Upper lobe of left lung (tissue), 6 donors: ENCODE measurements around the gene ANP32A. TPM values are rescaled to one million over a fixed set of nuclear protein-coding genes. Genes with fewer than 3 reads are reported as not detected.

Experiments
- ATAC-seq, 2 donors: fragments of 200-7000 bp; cut with Tn5 transposase; one replicate each; pipeline ENCODE4 v1.9.1; 2022; ENCODE audit warnings: mild to moderate bottlenecking in 2 of 2, moderate library complexity in 2 of 2; ENCODE audit not compliant: low FRiP score in 2 of 2
- DNase-seq, 2 donors: peaks; one replicate each; pipeline ENCODE4 v3.0.0-alpha.2; 2019 to 2020
- H3K27ac ChIP-seq, 4 donors: fragments of 200-600 bp; sonication (generic); one replicate each; pipeline ENCODE4 v1.5.1; 2016 to 2019
- H3K27me3 ChIP-seq, 4 donors: fragments of 200-600 bp; sonication (generic); one replicate each; pipeline ENCODE4 v1.5.1; 2017 to 2019
- H3K36me3 ChIP-seq, 4 donors: fragments of 200-600 bp; sonication (generic); one replicate each; pipeline ENCODE4 v1.5.1; 2016 to 2019
- H3K4me1 ChIP-seq, 4 donors: fragments of 200-600 bp; sonication (generic); one replicate each; pipeline ENCODE4 v1.5.1; 2018 to 2019
- H3K4me3 ChIP-seq, 4 donors: fragments of 200-600 bp; sonication (generic); one replicate each; pipeline ENCODE4 v1.5.1; 2017 to 2019; ENCODE audit warnings: mild to moderate bottlenecking in 2 of 4, moderate library complexity in 1 of 4
- H3K9me3 ChIP-seq, 4 donors: fragments of 200-600 bp; sonication (generic); one replicate each; pipeline ENCODE4 v1.5.1; 2018 to 2019
- CTCF ChIP-seq, 6 experiments: fragments of 450-650 bp in 4 of 6; fragments of 200-600 bp in 2 of 6; sonication (generic) in 2 of 6; IDR thresholded peaks; one replicate each; pipeline ENCODE4 v1.5.1; 2016 to 2019; ENCODE audit warnings: antibody characterized with exemption in 6 of 6
- EP300 ChIP-seq, 4 donors: sonication (generic); formaldehyde crosslinking; IDR thresholded peaks; one replicate each; pipeline ENCODE4 v1.5.1; 2017; ENCODE audit warnings: antibody characterized with exemption in 4 of 4, control low read depth in 2 of 4
- POLR2A ChIP-seq, 4 donors: fragments of 450-650 bp; IDR thresholded peaks; one replicate each; pipeline ENCODE4 v1.5.1; 2016 to 2017; ENCODE audit warnings: antibody characterized with exemption in 4 of 4, mild to moderate bottlenecking in 2 of 4
- POLR2AphosphoS5 ChIP-seq, 2 donors: sonication (generic); formaldehyde crosslinking; IDR thresholded peaks; one replicate each; pipeline ENCODE4 v1.5.1; 2017; ENCODE audit warnings: antibody characterized with exemption in 2 of 2
- WGBS, 2 donors: methylation state at CpG; one replicate each; pipeline ENCODE4 v1.1.5; 2017 to 2018; 5-methylcytosine and 5-hydroxymethylcytosine counted together
- total RNA-seq, 6 donors: library from RNA; depleted of rRNA in 4 of 6; stranded (reverse); fragments of >200 nt in 4 of 6; gene quantifications; one replicate each; pipeline versions ENCODE4 v1.1.0 to v1.2.1, GENCODE V29; 2016 to 2021
- donor health status: DM: no; HTN: no; CAD: no; lungs with moderate emphysema.
- donor health status: DM: no; HTN: yes; CAD: no; lungs with severe emphysema.

ANP32A gene
- total RNA-seq, 6 donors from 2014 or later: 62.9 to 110 (median 81.5) TPM

DNA sequence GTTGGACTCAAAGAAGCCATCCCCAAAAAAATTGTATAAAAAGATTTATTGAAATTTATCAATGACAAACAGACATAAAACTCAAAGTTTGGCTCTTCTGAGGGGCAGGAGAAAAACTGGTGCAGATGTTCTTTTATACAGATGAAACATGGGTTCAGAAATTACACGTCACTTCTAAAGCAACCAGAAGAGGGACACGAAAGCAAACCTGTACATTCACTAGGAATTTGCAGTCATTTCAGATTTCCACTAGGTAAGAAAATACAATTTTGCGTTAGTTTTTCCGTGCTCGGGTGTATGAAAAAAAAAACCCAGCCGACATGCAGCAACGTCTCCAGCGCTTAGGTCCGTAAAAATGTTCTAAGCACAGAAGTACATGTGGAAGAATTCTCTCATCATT lies 41.8 kb downstream of the ANP32A start:
- 92% methylated on average over 9 of the region's 9 CpGs for WGBS, 2 donors
- TF ChIP-seq POLR2A (IDR thresholded peaks at IDR 0.05) (no peak), CTCF (IDR thresholded peaks at IDR 0.05) (no peak), EP300 (IDR thresholded peaks at IDR 0.05) (no peak), POLR2AphosphoS5 (IDR thresholded peaks at IDR 0.05) (no peak)
- no peak overlapping the region for H3K27ac ChIP-seq
- no peak overlapping the region for H3K4me3 ChIP-seq
- H3K9me3 ChIP-seq: no peaks in the 10 kb centered on the region
- peaks cover 0 to 53% (median 14%) of the 10 kb centered on the region in 4 donors for H3K36me3 ChIP-seq
- DNase-seq: no peak
- no peak for ATAC-seq
- peaks cover 17 to 38% (median 26%) of the 10 kb centered on the region in 4 donors for H3K4me1 ChIP-seq
- H3K27me3 ChIP-seq: no peaks in the 10 kb centered on the region

GRCh38 chr15:68776477-68777270 lies 44.0 kb downstream of the ANP32A start:
- no peaks in the 10 kb centered on the region for H3K9me3 ChIP-seq
- H3K4me3 ChIP-seq: no peak overlapping the region
- H3K27me3 ChIP-seq: no peaks in the 10 kb centered on the region
- peaks cover 0 to 34% (median 13%) of the 10 kb centered on the region in 4 donors for H3K36me3 ChIP-seq
- ATAC-seq: no peak
- TF ChIP-seq CTCF (IDR thresholded peaks at IDR 0.05): no peak
- no peak for TF ChIP-seq POLR2AphosphoS5 (IDR thresholded peaks at IDR 0.05)
- TF ChIP-seq POLR2A (IDR thresholded peaks at IDR 0.05): no peak
- TF ChIP-seq EP300 (IDR thresholded peaks at IDR 0.05): no peak
- no peak overlapping the region for H3K27ac ChIP-seq
- 83 to 85% methylated on average over 7 to 10 of the region's 10 CpGs for WGBS, 2 donors
- DNase-seq: no peak
- peaks cover 10 to 25% (median 13%) of the 10 kb centered on the region in 4 donors for H3K4me1 ChIP-seq

DNA sequence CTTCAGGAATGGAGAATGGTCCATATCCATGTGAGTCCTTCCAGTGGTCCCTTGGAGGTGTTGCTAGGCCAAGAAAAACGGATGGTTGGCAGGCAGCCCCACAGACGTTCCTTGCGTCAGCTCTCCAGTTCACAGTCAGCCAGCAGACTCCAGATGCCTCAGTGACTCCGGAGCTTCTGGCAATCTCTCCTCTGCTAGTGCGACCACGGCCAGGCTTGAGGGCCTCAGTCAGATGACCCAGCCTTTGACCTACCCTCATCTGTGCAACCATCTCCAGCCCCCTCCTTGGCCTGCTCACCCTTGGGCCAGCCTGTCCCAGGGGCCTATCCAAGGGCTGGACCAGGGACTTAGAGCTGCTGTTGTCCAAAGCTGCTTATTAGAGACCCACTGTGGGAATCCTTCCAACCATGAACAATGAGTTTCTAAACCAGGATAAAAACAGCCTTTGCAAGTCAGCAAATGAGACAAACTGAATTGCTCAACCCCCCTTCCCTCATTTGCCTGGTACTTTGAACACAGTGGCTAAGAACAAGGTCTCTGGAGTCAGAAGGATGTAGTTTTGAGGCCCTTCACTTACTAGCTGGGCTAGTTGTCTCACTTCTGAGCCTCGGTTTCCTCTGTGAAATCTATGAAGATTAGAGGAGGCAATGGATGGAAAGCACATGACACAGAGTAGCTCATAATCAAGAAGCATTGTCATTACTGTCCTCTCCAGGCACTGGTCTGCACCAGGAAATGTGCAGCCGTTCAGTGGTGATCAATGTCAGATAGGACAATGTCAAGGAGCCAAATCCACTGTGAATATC lies 44.8 kb downstream of the ANP32A start:
- H3K27me3 ChIP-seq: no peaks in the 10 kb centered on the region
- peaks cover 0 to 34% (median 12%) of the 10 kb centered on the region in 4 donors for H3K36me3 ChIP-seq
- H3K27ac ChIP-seq: peak overlapping the region in 3 of 4 donors; percentile 8 to 57 (median 27)
- ATAC-seq: peak; percentile 76 to 93
- H3K4me3 ChIP-seq: no peak overlapping the region
- no peak for DNase-seq
- TF ChIP-seq POLR2AphosphoS5 (IDR thresholded peaks at IDR 0.05): no peak
- no peak for TF ChIP-seq EP300 (IDR thresholded peaks at IDR 0.05)
- TF ChIP-seq CTCF (IDR thresholded peaks at IDR 0.05): no peak
- H3K9me3 ChIP-seq: no peaks in the 10 kb centered on the region
- WGBS, 2 donors: 53 to 55% methylated on average over 2 to 8 of the region's 8 CpGs
- H3K4me1 ChIP-seq: peaks cover 6 to 17% (median 12%) of the 10 kb centered on the region in 4 donors

GRCh38 chr15:68775236-68775577 lies 45.5 kb downstream of the ANP32A start:
- WGBS, 2 donors: 81 to 93% methylated on average over 3 of the region's 3 CpGs
- DNase-seq (no peak), ATAC-seq (peak in 1 of 2 donors; percentile 21)
- Histone ChIP-seq H3K9me3 (no peaks in the 10 kb centered on the region), H3K27ac (peak overlapping the region in 1 of 4 donors; percentile 27), H3K4me1 (peaks cover 6 to 15% (median 12%) of the 10 kb centered on the region in 4 donors), H3K4me3 (no peak overlapping the region), H3K36me3 (peaks cover 0 to 29% (median 10%) of the 10 kb centered on the region in 4 donors), H3K27me3 (no peaks in the 10 kb centered on the region)
- TF ChIP-seq POLR2AphosphoS5 (IDR thresholded peaks at IDR 0.05): no peak

DNA sequence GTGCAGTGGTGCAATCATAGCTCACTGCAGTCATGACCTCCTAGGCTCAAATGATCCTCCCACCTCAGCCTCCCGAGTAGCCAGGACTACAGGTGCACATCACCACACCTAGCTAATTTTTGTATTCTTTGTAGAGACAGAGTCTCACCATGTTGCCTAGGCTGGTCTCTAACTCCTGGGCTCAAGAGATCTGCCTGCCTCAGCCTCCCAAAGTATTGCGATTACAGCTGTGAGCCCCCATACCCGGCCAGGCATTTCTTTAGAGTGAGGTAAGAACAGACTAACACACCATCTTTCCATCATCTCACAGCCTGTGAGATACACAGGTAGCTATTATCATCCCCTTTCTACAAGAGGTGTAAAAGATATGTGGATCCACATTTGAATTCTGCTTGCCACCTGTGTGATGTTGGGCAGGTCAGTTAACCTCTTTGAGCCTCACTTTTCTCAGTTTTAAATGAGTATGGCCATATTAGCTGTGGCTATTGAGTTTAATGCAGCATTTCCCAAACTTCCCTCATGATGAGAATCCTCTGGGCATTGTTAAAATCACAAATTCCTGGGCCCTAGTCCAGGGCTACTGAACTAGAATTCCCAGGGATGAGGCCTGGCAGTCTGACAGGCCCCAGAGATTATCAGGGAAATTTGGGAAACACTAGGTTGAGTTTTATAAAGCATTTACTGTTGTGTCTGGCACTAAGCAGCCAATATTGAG lies 46.0 kb downstream of the ANP32A start:
- no peak overlapping the region for H3K27ac ChIP-seq
- DNase-seq: no peak
- peaks cover 0 to 23% (median 8%) of the 10 kb centered on the region in 4 donors for H3K36me3 ChIP-seq
- peaks cover 6 to 15% (median 12%) of the 10 kb centered on the region in 4 donors for H3K4me1 ChIP-seq
- H3K27me3 ChIP-seq: no peaks in the 10 kb centered on the region
- ATAC-seq: no peak
- H3K9me3 ChIP-seq: no peaks in the 10 kb centered on the region
- WGBS, 2 donors: 100% methylated on average over 3 of the region's 3 CpGs
- TF ChIP-seq POLR2AphosphoS5 (IDR thresholded peaks at IDR 0.05) (no peak), EP300 (IDR thresholded peaks at IDR 0.05) (no peak), POLR2A (IDR thresholded peaks at IDR 0.05) (no peak), CTCF (IDR thresholded peaks at IDR 0.05) (no peak)
- H3K4me3 ChIP-seq: no peak overlapping the region
